Neural progenitor cell (in vitro differentiated cells): ENCODE results near the gene EPHA10.

ENCODE experiments used
- CTCF ChIP-seq: fragments of 200-600 bp; sonication (generic); IDR thresholded peaks from 2 replicates; pipeline ENCODE4 v1.5.1; 2017; ENCODE audit warnings: antibody characterized with exemption, mild to moderate bottlenecking
- EZH2 ChIP-seq: fragments of 200-600 bp; sonication (generic); IDR thresholded peaks from 2 replicates; pipeline ENCODE4 v1.6.1; 2017; ENCODE audit warnings: antibody characterized with exemption, mild to moderate bottlenecking, moderate library complexity

GRCh38 chr1:37718181-37718900 lies 46.6 kb downstream of the EPHA10 start:
- no peak for TF ChIP-seq CTCF
- no peak for TF ChIP-seq EZH2
